ENCODE measurements around the gene HAVCR1.
"Not testable (repeated sequence)": the region's sequence is repeated elsewhere in the genome, so short reads cannot be mapped to it uniquely, and the experiment has no call there.

HAVCR1 gene

DNA sequence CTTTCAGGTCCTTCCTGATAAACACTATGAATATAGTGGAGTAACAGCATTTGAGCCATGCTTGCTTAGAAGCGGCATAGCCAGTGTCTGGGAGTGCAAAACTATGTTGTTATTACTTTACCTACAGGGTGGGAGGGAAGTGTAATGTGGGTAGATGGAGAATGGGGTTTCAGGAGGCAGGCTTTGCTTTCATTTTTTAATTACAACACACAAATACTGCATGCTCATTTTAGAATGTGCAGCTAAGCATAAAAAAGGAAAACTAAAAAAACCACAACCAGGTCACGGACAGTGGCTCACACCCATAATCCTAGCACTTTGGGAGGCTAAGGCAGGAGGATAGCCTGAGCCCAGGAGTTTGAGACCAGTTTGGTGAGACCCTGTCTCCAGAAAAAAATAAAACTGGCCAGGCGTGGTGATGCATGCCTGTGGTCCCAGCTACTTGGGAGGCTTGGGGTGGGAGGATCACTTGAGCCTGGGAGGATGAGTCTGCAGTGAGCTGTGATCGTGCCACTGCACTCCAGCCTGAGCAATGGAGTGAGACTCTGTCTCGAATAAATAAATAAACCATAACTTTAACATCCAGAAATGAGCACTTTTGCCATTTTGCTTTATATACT lies 20.2 kb downstream of the HAVCR1 start:
- H3K4me3 ChIP-seq (ENCODE audit: low read length): no peak overlapping the region
- no peaks in the 10 kb centered on the region for H3K27me3 ChIP-seq (ENCODE audit: insufficient read depth, low read length)
- H3K4me1 ChIP-seq (ENCODE audit: insufficient read depth, low read length): no peaks in the 10 kb centered on the region
- no peak overlapping the region for H2AFZ ChIP-seq (ENCODE audit: low read depth, low read length)
- H3K36me3 ChIP-seq (ENCODE audit: insufficient read depth, low read length): no peaks in the 10 kb centered on the region
- no peaks in the 10 kb centered on the region for H3K9me3 ChIP-seq (ENCODE audit: low read length)

DNA sequence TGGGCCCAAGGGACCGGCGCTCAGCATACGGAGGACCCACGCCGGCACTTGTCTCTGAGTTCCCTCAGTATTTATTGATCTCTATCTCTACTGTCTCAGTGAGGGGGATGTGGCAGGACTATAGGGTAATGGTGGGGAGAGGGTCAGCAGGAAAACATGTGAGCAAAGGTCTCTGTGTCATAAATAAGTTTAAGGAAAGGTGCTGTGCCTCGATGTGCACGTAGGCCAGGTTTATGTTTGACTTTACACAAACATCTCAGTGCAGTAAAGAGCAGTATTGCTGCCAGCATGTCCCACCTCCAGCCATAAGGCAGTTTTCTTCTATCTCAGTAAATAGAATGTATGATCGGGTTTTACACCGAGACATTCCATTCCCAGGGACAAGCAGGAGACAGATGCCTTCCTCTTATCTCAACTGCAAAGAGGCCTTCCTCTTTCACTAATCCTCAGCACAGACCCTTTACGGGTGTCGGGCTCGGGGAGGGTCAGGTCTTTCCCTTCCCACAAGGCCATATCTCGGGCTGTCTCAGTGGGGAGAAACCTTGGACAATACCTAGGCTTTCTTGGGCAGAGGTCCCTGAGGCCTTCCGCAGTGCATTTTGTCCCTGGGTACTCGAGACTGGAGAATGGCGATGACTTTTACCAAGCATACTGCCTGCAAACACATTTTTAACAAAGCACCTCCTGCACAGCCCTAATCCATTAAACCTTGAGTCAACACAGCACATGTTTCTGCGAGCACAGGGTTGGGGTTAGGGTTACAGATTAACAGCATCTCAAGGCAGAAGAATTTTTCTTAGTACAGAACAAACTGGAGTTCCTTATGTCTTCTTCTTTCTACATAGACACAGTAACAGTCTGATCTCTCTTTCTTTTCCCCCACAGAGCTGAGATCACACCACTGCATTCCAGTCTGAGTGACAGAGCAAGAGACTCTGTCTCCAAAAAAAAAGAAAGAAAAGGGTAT lies 24.5 kb downstream of the HAVCR1 start:
- not testable (repeated sequence) for H3K27me3 ChIP-seq (ENCODE audit: insufficient read depth, low read length); H3K4me3 ChIP-seq (ENCODE audit: low read length); H2AFZ ChIP-seq (ENCODE audit: low read depth, low read length); H3K4me1 ChIP-seq (ENCODE audit: insufficient read depth, low read length); H3K9me3 ChIP-seq (ENCODE audit: low read length); H3K36me3 ChIP-seq (ENCODE audit: insufficient read depth, low read length)

DNA sequence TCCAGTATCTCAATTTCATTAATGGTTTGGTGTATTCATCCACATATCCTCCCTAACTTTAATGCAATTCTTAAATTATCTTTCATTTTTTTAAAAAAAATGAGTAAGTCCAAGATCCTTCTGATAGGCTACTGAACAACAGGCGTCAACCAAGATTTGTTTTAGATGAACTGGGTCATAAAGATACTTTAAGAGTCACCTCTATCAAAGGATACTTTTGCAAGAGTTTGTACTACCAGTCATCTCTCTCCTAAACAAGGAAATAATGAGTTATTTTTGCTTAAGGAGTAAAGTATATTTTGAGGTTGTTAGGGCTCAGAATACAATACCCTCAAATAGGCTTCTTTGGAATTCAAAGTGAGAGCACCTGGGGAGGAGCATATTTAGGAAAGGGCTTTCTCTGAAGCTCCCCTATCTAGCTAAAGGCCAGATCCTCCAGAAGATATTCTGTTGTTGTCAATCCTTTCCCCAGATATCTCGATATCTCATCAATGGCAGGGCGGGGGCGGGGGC lies 25.8 kb downstream of the HAVCR1 start:
- H3K4me3 ChIP-seq (ENCODE audit: low read length): no peak overlapping the region
- H3K27me3 ChIP-seq (ENCODE audit: insufficient read depth, low read length): no peaks in the 10 kb centered on the region
- H3K9me3 ChIP-seq (ENCODE audit: low read length): no peaks in the 10 kb centered on the region
- no peaks in the 10 kb centered on the region for H3K36me3 ChIP-seq (ENCODE audit: insufficient read depth, low read length)
- no peaks in the 10 kb centered on the region for H3K4me1 ChIP-seq (ENCODE audit: insufficient read depth, low read length)
- no peak overlapping the region for H2AFZ ChIP-seq (ENCODE audit: low read depth, low read length)

DNA sequence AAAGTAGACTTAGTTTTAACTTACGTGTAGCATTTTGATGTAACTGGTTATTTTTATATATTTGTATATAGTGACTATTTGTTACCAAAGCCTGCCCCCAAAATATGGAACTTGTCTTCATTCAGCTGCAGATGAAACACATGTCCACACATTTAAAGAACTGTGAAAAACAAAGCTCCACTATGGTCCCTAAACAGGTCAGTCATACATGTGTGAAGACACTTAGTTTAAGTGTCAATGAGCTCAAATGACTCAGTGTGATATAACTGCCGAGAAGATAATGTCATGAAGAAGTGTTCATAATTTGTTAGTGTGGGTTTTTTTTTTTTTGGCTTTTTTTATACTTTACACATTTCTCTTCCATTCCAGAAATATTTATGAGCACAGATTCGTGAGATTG lies 28.2 kb downstream of the HAVCR1 start:
- Histone ChIP-seq H2AFZ (ENCODE audit: low read depth, low read length) (no peak overlapping the region), H3K27me3 (ENCODE audit: insufficient read depth, low read length) (no peaks in the 10 kb centered on the region), H3K4me3 (ENCODE audit: low read length) (no peak overlapping the region), H3K9me3 (ENCODE audit: low read length) (no peaks in the 10 kb centered on the region), H3K4me1 (ENCODE audit: insufficient read depth, low read length) (no peaks in the 10 kb centered on the region), H3K36me3 (ENCODE audit: insufficient read depth, low read length) (no peaks in the 10 kb centered on the region)

DNA sequence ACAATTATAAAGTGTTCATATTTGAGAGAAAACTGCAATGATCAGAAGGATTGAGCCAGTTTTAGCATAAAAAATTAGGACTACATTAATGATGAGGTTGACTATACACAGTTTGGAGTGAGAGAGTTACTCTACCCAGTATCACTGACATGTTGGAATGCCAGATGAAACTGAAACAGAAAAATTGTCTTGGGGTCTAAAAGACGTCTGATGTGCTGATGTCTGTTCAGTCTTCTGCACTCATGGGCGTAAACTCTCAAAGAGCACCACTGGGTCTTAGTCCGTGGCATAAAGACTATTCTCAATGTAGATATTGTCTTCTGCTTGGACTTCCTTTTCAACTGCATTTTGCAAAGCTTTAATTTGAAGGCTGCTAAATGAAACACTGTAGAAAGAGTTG lies 29.5 kb downstream of the HAVCR1 start:
- Histone ChIP-seq H3K4me1 (ENCODE audit: insufficient read depth, low read length) (no peaks in the 10 kb centered on the region), H3K36me3 (ENCODE audit: insufficient read depth, low read length) (no peaks in the 10 kb centered on the region), H2AFZ (ENCODE audit: low read depth, low read length) (no peak overlapping the region), H3K4me3 (ENCODE audit: low read length) (no peak overlapping the region), H3K9me3 (ENCODE audit: low read length) (no peaks in the 10 kb centered on the region), H3K27me3 (ENCODE audit: insufficient read depth, low read length) (no peaks in the 10 kb centered on the region)

DNA sequence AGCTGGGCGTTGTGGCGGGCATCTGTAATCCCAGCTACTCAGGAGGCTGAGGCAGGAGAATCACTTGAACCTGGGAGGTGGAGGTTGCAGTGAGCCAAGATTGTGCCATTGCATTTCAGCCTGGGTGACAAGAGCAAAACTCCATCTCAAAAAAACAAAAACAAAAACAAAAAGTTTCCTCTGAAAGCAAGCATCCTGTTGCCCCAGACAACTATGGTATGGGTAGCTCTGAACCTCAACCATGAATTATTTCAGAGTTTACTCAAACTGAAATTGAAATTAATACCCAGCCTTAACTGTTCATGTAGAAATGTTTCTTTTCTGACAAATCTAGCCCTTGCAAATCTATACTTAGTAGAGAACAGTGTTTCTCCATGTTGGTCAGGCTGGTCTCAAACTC lies 31.3 kb downstream of the HAVCR1 start:
- H3K4me1 ChIP-seq (ENCODE audit: insufficient read depth, low read length); H3K36me3 ChIP-seq (ENCODE audit: insufficient read depth, low read length); H3K4me3 ChIP-seq (ENCODE audit: low read length); H3K9me3 ChIP-seq (ENCODE audit: low read length); H2AFZ ChIP-seq (ENCODE audit: low read depth, low read length); H3K27me3 ChIP-seq (ENCODE audit: insufficient read depth, low read length): not testable (repeated sequence)

DNA sequence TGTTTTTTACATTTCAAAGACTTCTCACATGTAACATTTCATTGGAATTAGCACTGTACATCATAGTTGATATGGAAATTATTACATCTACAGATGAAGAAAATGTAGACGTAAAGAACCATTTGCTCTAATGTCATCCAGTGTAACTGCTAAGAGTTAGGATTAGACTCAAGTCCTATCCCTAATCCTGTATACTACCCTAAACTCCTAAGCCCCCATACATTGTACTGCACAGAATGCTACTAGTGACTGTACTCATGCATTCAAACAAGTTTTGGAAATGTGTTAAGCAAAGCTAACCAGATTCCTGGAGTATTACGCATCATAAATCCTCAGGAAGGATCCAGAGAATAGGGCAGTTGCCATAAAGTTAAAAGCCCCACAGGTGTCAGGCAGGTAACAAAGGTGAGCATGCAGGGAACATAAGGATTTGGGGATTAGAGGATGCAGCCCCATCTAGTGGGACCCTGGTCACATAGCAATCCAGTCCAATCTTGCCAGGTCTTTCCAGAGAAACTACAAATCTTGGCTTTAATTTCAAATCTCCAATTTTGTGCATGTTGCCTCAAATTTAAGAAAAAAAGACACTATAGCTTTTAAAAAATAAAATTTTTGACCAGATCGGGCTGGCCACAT lies 32.0 kb downstream of the HAVCR1 start:
- Histone ChIP-seq H2AFZ (ENCODE audit: low read depth, low read length) (no peak overlapping the region), H3K9me3 (ENCODE audit: low read length) (no peaks in the 10 kb centered on the region), H3K4me1 (ENCODE audit: insufficient read depth, low read length) (no peaks in the 10 kb centered on the region), H3K36me3 (ENCODE audit: insufficient read depth, low read length) (no peaks in the 10 kb centered on the region), H3K27me3 (ENCODE audit: insufficient read depth, low read length) (no peaks in the 10 kb centered on the region), H3K4me3 (ENCODE audit: low read length) (no peak overlapping the region)

DNA sequence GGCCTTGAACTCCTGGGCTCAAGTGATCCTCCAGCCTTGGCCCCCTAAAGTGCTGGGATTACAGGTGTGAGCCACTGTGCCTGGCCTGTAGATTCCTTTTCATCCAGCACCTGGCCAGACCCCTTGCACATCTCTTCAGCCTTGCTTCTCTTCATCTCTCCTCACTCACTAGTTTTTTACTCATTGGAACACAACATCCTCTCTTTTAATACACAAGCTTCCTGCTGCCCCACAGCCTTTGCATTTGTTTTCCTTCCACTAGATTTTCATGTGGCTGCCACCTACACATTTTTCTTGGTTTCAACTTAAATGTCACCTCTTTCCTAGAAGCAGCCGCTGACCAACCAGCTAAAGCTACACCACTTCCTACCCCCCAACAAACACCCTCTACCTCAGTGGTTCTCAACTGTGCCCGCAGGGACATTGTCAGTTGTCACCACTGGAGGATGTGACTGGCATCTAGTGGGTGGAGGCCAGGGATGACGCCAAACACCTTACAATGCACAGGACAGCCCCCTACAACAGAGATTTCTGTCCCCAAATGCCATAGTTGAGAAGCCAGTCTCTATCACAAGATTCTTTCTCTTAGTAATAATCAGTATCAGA lies 33.7 kb downstream of the HAVCR1 start:
- H2AFZ ChIP-seq (ENCODE audit: low read depth, low read length): no peak overlapping the region
- H3K4me3 ChIP-seq (ENCODE audit: low read length): no peak overlapping the region
- no peaks in the 10 kb centered on the region for H3K36me3 ChIP-seq (ENCODE audit: insufficient read depth, low read length)

DNA sequence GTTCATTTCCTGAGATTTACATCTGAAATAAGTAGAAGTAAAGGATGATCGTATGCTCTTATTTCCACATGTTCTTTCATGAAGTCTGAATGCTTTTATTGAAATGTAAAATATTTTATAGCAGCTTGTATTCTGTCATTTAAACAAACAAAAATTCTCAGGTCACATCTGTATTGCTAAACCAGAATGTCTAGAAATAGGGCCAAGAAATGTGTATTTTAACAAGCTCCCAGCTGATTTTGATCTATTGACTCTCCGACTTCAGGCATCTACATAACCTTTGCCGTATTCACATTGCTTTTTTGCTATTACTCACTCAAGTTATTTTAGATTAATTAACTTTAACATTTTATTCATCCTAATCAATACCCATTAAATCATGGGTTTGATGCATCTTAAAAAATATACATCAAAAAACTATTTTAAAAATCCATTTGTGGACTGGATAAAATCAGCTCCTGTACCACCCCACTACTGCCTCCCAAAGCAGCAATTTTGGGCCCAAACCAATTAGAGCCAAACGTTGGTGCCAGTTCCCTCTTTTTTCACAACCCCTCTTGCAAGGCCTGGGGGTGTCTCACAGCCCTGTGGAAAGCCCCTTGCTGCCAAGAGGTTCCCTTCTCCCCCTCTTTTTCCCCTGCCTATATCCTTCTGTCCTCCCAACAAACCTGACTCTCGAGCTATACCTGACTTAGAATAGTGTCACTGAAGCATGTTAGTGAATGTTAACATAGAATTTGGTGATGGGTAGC lies 34.5 kb downstream of the HAVCR1 start:
- H3K4me3 ChIP-seq (ENCODE audit: low read length): no peak overlapping the region
- no peaks in the 10 kb centered on the region for H3K27me3 ChIP-seq (ENCODE audit: insufficient read depth, low read length)
- H3K4me1 ChIP-seq (ENCODE audit: insufficient read depth, low read length): no peaks in the 10 kb centered on the region
- no peaks in the 10 kb centered on the region for H3K36me3 ChIP-seq (ENCODE audit: insufficient read depth, low read length)
- H3K9me3 ChIP-seq (ENCODE audit: low read length): no peaks in the 10 kb centered on the region
- H2AFZ ChIP-seq (ENCODE audit: low read depth, low read length): no peak overlapping the region

More for the DNA sequence above, 33.7 kb downstream of the HAVCR1 start:
- Histone ChIP-seq H3K4me1 (ENCODE audit: insufficient read depth, low read length) (no peaks in the 10 kb centered on the region), H3K27me3 (ENCODE audit: insufficient read depth, low read length) (no peaks in the 10 kb centered on the region), H3K9me3 (ENCODE audit: low read length) (no peaks in the 10 kb centered on the region)

DNA sequence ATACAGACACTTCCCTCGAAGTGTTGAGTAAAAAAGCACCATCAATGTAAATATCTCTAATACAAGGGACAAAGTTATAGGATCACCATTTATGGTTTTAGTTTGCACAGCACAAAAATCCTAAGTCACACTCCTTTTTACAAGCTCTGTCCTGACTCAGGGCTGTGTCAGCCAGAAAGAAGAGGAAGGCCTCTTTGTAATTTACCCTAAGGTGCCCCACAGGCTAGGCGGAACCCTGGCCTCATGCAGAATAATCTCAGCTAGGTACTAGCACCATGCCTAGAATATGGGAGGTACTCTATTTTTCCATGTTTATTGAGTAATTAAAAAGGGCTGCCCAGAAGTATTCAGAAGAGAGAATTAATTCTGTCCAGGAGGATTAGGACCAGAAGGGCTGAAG lies 36.9 kb downstream of the HAVCR1 start:
- H3K4me1 ChIP-seq (ENCODE audit: insufficient read depth, low read length): no peaks in the 10 kb centered on the region
- no peak overlapping the region for H3K4me3 ChIP-seq (ENCODE audit: low read length)
- no peaks in the 10 kb centered on the region for H3K9me3 ChIP-seq (ENCODE audit: low read length)
- no peaks in the 10 kb centered on the region for H3K36me3 ChIP-seq (ENCODE audit: insufficient read depth, low read length)
- no peaks in the 10 kb centered on the region for H3K27me3 ChIP-seq (ENCODE audit: insufficient read depth, low read length)
- H2AFZ ChIP-seq (ENCODE audit: low read depth, low read length): no peak overlapping the region

DNA sequence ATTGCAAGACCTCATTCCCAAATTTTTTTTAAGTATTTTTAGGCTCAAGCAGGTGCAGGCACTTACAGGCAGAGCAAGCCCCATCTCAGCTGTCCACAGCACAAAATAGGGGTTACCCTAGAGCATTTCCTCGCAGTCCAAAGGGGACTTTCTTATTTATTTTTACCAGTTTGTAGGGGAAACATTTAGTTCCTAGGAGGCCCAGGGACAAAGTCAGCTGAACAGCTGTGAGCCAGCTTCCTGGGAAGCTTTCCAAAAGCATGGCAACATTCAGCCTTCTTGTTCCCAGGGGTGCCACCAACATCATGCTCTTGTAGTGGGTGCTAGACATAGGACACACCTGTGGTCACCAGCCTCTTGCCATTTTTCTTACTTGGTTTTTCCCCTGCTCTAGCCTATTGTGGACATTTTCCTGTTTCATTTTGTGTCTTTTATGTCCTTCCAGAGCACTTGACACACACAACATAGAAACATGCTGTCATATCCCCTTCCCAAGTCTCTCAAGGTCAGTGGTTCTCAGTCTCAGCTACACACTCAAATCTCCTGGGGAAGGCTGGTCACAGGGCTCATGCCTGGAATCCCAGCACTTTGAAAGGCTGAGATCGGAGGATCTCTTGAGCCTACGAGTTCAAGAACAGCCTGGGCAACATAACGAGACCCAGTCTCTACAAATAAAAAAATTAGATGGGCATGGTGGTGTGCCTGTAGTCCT lies 38.2 kb downstream of the HAVCR1 start:
- Histone ChIP-seq H3K27me3 (ENCODE audit: insufficient read depth, low read length) (no peaks in the 10 kb centered on the region), H3K4me1 (ENCODE audit: insufficient read depth, low read length) (no peaks in the 10 kb centered on the region), H2AFZ (ENCODE audit: low read depth, low read length) (no peak overlapping the region), H3K9me3 (ENCODE audit: low read length) (no peaks in the 10 kb centered on the region), H3K4me3 (ENCODE audit: low read length) (no peak overlapping the region), H3K36me3 (ENCODE audit: insufficient read depth, low read length) (no peaks in the 10 kb centered on the region)

DNA sequence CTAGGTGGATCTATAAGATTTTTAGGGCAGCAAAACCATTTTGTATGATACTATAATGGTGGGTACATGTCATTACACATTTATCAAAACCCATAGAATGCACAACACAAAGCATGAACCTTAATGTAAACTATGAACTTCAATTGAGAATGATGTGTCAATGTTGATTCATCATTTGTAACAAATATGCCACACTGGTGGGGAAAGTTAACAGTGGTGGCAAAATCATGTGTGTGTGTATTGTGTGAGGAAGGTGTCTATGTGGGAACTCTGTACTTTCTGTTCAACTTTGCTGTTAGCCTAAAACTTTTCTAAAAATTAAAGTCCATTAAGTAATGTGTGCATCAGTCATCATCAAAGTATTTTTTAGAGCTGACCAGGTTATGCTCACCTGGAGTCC lies 38.9 kb downstream of the HAVCR1 start:
- Histone ChIP-seq H2AFZ (ENCODE audit: low read depth, low read length) (no peak overlapping the region), H3K9me3 (ENCODE audit: low read length) (no peaks in the 10 kb centered on the region), H3K4me1 (ENCODE audit: insufficient read depth, low read length) (no peaks in the 10 kb centered on the region), H3K36me3 (ENCODE audit: insufficient read depth, low read length) (no peaks in the 10 kb centered on the region), H3K27me3 (ENCODE audit: insufficient read depth, low read length) (no peaks in the 10 kb centered on the region), H3K4me3 (ENCODE audit: low read length) (no peak overlapping the region)
